ENCODE data around the gene IKBIP.
"Not testable (repeated sequence)": the region's sequence is repeated elsewhere in the genome, so short reads cannot be mapped to it uniquely, and the experiment has no call there.

IKBIP gene

GRCh38 chr12:98576795-98577194, 67.8 kb downstream of the IKBIP start:
- not testable (repeated sequence) for H3K4me1 Mint-ChIP-seq (ENCODE audit: low read depth); H3K27me3 Mint-ChIP-seq (ENCODE audit: low read depth); H3K9me3 Mint-ChIP-seq; H3K36me3 Mint-ChIP-seq (ENCODE audit: low read depth); H3K4me3 Mint-ChIP-seq; H3K27ac Mint-ChIP-seq

- Mint-ChIP-seq H3K27me3 (ENCODE audit: low read depth) (peaks cover 4% of the 10 kb centered on the region), H3K4me3 (no peak overlapping the region), H3K4me1 (ENCODE audit: low read depth) (no peaks in the 10 kb centered on the region), H3K9me3 (peaks cover 3% of the 10 kb centered on the region), H3K27ac (no peak overlapping the region), H3K36me3 (ENCODE audit: low read depth) (no peaks in the 10 kb centered on the region)
Measured at GRCh38 chr12:98575013-98575412, 69.6 kb downstream of the IKBIP start.

All from T-helper 1 cell treated with Interleukin-12 subunit alpha and Interleukin-12 subunit beta and Interleukin-4 antibody, amounts not matched to agents 30 μg/mL and 1 μg/mL, for 36 hours (primary cell).